Sigmoid colon (tissue), 4 donors: Measurements from ENCODE around the gene CSF2RB.

Experiments
- CTCF ChIP-seq, 4 experiments: fragments of 450-650 bp in 3 of 4; fragments of 200-600 bp in 1 of 4; IDR thresholded peaks; one replicate each; pipeline ENCODE4 v1.5.1; 2016 to 2019; ENCODE audit warnings: antibody characterized with exemption in 4 of 4, mild to moderate bottlenecking in 3 of 4, moderate library complexity in 2 of 4
- EP300 ChIP-seq, 4 donors: sonication (generic); formaldehyde crosslinking; IDR thresholded peaks; one replicate each; pipeline ENCODE4 v1.6.1; 2017; ENCODE audit warnings: antibody characterized with exemption in 4 of 4

- TF ChIP-seq CTCF (IDR thresholded peaks at IDR 0.05), result no peak
- no peak for TF ChIP-seq EP300 (IDR thresholded peaks at IDR 0.05)
Measured at GRCh38 chr22:36872866-36873498, 40.4 kb upstream of the CSF2RB start.
